ENCODE data around the gene DLG2.

Gene DLG2

GRCh38 chr11:84522331-84522730 lies 1104.8 kb downstream of the DLG2 start:
- no peak for DNase-seq (ENCODE audit: low read depth in 2 of 3, low spot score in 1 of 3)

- no peak for DNase-seq (ENCODE audit: low read depth in 2 of 3, low spot score in 1 of 3)
Measured at GRCh38 chr11:84518631-84519183, 1108.4 kb downstream of the DLG2 start.

GRCh38 chr11:84514436-84514835 lies 1112.7 kb downstream of the DLG2 start:
- no peak for DNase-seq (ENCODE audit: low read depth in 2 of 3, low spot score in 1 of 3)

DNA sequence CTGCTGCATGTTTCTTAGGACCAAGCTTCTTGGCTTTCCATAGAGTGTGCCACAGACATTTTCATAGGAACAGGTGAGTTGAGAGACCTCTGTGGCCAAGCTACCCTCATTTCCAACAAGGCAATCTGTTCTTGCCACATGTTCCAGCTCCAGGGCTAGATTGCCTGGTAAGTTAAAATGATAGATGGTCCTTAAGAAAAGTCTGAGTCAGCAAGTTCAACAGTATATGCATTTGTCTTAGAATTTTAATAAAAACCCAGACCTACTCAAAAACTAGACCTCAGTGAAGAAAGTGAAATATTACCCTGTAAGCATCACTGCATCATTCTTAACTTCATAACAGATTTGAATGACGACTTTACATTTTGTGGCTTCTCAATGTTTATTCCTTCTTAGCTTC lies 1123.6 kb downstream of the DLG2 start:
- DNase-seq (ENCODE audit: low read depth in 2 of 3, low spot score in 1 of 3), result no peak

DNA sequence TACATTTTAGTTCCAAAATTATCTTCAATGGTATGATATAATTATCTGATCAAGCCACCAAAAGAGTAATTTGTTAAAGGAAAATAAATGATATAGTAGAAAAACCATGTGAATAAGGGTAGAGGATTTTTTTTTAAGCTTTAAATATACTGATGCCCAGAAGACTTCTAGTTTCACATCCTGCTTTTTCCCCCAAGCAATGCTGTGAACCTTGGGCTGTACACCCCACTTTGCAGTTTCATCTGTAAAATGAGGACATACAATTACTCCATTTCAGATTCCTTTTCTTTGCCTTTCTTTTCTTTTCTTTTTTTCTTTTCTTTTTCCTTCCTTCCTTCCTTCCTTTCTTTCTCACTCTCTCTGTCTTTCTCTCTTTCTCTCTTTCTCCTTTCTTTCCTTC lies 1125.4 kb downstream of the DLG2 start:
- DNase-seq (ENCODE audit: low read depth in 2 of 3, low spot score in 1 of 3), result no peak

- no peak for DNase-seq (ENCODE audit: low read depth in 2 of 3, low spot score in 1 of 3)
Measured at GRCh38 chr11:84497981-84498411, 1129.1 kb downstream of the DLG2 start.

GRCh38 chr11:84497181-84497580 lies 1130.0 kb downstream of the DLG2 start:
- no peak for DNase-seq (ENCODE audit: low read depth in 2 of 3, low spot score in 1 of 3)

GRCh38 chr11:84496122-84496521 lies 1131.0 kb downstream of the DLG2 start:
- no peak for DNase-seq (ENCODE audit: low read depth in 2 of 3, low spot score in 1 of 3)

DNA sequence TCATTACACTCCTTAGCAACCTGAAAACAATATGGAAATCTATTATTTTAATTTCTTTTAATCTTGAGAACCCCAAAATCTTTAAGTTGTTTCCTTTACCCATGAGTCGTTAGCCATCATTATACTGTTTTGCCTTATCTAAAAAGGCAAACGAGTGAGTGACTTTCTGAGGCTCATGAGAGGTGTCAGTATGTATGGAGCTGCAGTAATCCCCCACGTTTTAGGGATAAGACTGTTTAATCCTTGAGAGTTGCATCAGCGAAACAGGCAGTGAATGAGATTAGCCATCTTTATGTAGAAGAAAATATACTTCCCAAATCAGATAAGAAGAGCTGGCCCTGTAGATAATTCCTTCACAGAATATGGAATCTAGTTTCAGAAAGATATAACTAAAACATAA lies 1147.0 kb downstream of the DLG2 start:
- DNase-seq (ENCODE audit: low read depth in 2 of 3, low spot score in 1 of 3), result no peak

GRCh38 chr11:84476581-84476980 lies 1150.6 kb downstream of the DLG2 start:
- no peak for DNase-seq (ENCODE audit: low read depth in 2 of 3, low spot score in 1 of 3)

DNA sequence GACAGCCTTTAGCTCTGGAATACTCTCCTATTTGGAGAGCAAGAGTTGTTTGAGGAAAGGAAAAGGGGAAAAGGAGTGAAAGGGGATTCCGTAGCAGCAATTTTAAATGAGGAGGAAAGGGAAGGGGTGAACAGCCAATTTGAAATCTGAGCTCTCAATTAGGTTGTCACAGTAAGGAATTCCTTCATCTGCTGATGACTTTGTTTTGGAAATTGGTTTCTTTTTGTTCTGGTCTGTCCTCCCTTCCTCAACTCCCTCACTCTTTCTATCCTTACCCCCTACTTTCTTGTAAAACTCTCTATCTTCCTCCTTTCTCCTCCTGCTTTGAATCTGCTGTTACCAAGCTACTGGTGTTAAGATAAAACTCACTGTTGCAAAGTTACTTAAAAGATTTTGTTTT lies 1155.6 kb downstream of the DLG2 start:
- DNase-seq (ENCODE audit: low read depth in 2 of 3, low spot score in 1 of 3), result no peak

DNA sequence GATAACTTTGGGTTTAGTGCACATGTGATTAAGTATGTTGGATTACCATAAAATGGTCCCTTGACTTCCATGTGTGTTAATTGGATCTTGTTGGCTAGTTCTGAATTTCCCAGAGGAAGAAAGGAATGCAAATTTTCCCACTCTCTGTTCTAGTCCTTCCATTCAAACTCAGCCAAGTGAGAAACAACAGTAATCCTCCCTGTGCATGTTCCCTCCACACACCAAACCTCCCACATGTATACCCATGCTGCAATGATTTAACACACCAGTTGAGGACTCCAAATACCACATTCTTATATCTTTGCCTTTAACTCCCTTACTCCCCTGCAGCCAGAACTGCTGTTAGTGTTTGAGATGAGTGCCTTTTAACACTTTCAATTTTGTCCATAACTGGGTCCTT lies 1158.9 kb downstream of the DLG2 start:
- DNase-seq (ENCODE audit: low read depth in 2 of 3, low spot score in 1 of 3), result no peak

GRCh38 chr11:84465040-84465439 lies 1162.1 kb downstream of the DLG2 start:
- DNase-seq (ENCODE audit: low read depth in 2 of 3, low spot score in 1 of 3), result no peak

DNA sequence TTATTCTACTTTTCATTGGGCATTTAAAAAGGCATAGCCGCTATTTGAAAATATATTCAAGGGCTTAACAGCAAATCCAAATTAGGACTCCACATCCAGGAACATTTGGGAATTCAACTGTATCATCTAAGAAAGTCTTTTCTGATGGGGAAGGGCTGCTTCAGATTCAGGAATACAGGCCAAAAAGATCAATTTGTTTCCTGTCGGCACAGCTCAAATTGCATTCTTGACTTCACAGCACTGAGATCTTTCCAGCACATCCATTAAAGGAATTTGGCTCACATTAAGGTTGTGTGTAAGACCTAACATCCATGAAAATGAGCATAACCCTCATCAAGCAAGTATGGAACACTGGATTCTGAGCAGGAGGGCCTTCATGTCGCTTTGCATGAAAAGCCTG lies 1171.5 kb downstream of the DLG2 start:
- no peak for DNase-seq (ENCODE audit: low read depth in 2 of 3, low spot score in 1 of 3)

DNA sequence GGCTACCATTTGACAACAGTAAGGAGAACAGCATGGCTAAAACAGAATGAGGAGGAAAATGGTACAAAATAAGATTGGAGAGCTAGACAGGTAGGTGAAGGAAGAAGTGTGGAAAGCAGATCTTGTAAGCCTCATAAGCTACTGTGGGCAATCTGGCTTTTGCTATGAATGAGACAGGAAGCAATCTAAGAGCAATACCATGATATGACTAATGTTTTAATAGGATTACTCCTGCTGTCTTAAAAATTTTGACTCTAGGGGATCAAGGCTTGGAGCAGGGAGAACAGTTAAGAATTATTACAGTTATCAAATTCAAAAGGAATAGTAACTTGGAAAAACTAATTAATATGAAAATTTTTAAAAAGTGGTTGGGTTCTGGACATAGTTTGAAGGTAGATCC lies 1174.9 kb downstream of the DLG2 start:
- no peak for DNase-seq (ENCODE audit: low read depth in 2 of 3, low spot score in 1 of 3)

- no peak for DNase-seq (ENCODE audit: low read depth in 2 of 3, low spot score in 1 of 3)
Measured at GRCh38 chr11:84438565-84438964, 1188.6 kb downstream of the DLG2 start.

GRCh38 chr11:84437071-84437980 lies 1189.8 kb downstream of the DLG2 start:
- no peak for DNase-seq (ENCODE audit: low read depth in 2 of 3, low spot score in 1 of 3)

- DNase-seq (ENCODE audit: low read depth in 2 of 3, low spot score in 1 of 3), result no peak
Measured at GRCh38 chr11:84430661-84431060, 1196.5 kb downstream of the DLG2 start.

GRCh38 chr11:84425673-84426072 lies 1201.5 kb downstream of the DLG2 start:
- no peak for DNase-seq (ENCODE audit: low read depth in 2 of 3, low spot score in 1 of 3)

- DNase-seq (ENCODE audit: low read depth in 2 of 3, low spot score in 1 of 3), result no peak
Measured at GRCh38 chr11:84420271-84420670, 1206.9 kb downstream of the DLG2 start.

GRCh38 chr11:84419616-84420015 lies 1207.5 kb downstream of the DLG2 start:
- DNase-seq (ENCODE audit: low read depth in 2 of 3, low spot score in 1 of 3), result no peak

- DNase-seq (ENCODE audit: low read depth in 2 of 3, low spot score in 1 of 3), result no peak
Measured at GRCh38 chr11:84414920-84415319, 1212.2 kb downstream of the DLG2 start.

DNA sequence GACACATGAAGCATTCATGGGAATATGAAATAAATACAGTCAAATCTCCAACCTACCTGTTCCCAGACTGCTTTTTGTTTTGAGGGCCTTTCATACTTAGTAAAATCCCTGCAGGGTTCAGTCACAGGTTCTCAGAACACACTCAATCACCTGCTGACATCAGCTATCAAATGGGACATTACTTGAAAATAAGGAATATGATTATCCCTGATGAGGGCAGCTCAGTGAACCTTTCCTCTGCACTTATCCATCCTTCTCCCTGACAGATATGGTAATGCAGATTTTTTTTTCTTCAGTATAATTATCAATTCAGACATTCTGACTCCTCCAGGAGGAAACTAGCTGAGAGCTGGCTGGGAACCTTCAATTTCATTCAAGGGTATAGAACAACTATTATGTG lies 1213.6 kb downstream of the DLG2 start:
- DNase-seq (ENCODE audit: low read depth in 2 of 3, low spot score in 1 of 3), result no peak

All from stimulated activated CD4-positive, alpha-beta T cell treated with anti-CD3 and anti-CD28 coated beads, Interleukin-12 subunit alpha, Interleukin-12 subunit beta, amount 100 ng/mL, for 48 hours (primary cell).